Cardiac septum (tissue), 1 donor: ENCODE results near the gene RIC8B. TPM values are rescaled to one million over a fixed set of nuclear protein-coding genes. Genes with fewer than 3 reads are reported as not detected.

Experiments
- DNase-seq: peaks from one replicate; pipeline ENCODE4 v3.0.0-alpha.2; 2020; ENCODE audit warnings: low spot score
- intact Hi-C: fragments of 100-400 bp; cut with DNase I; formaldehyde crosslinking; loops from one replicate; pipeline ENCODE4 v1.14.0; 2022
- total RNA-seq: library from RNA; stranded (reverse); fragmentation: NEBNext Ultra II Directional; extraction: Animal tissue kit (Norgen Biotek cat#: 25700); gene quantifications from one replicate; pipeline ENCODE4 v1.2.1, GENCODE V29; 2021
- donor health status: DM: no; HTN: no; CAD: no.

The RIC8B gene
- total RNA-seq, 1 donor from 2014 or later: 23.5 TPM

GRCh38 chr12:106757623-106758348, 16.7 kb upstream of the RIC8B start:
- no peak for DNase-seq
- intact Hi-C loops: no loop called here

DNA sequence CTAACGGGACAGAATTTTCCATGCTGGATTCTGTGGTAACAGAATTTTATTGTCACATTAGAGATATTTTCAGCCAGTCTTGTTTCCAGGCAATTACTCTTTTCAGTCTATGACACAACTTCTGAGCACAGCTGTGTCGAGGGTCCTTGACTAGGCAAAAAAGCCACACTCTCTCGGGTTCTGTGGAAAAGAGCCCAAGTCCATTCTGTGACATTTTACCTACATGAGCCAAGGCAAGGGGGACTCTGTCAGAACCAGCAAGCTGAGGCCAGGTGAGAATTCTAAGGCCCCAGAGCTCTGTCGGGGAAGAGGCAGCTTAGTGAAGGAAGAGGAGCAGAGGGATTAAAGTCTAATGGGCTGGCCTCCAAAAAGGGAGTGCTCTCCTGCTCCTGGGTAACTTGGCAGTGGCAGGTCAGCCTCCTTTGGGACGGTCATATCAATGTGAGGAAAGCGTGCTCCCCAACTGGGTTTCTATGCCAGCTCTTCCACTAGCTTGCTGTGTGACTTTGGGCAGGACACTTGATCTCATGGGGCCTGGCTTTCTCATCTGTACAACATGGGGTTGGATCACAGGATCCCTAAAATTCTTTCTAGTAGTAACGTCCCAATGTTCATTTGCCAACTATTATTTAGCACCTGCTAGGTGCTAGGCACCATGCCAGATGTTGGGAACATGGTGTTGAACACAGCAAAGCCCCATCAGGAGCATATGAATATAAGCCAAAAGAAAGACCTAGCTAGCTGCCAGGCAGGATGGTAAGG, 16.0 kb upstream of the RIC8B start:
- no peak for DNase-seq
- intact Hi-C loops: no loop called here

GRCh38 chr12:106759526-106760183, 14.8 kb upstream of the RIC8B start:
- intact Hi-C loops: no loop called here
- DNase-seq: no peak

GRCh38 chr12:106760184-106760531, 14.3 kb upstream of the RIC8B start:
- intact Hi-C loops: no loop called here
- no peak for DNase-seq

- intact Hi-C loops: no loop called here
- no peak for DNase-seq
These were observed 10.3 kb upstream of the RIC8B start for GRCh38 chr12:106764220-106764619.

GRCh38 chr12:106764738-106765137, 9.7 kb upstream of the RIC8B start:
- DNase-seq: no peak
- intact Hi-C loops: loop anchor here (5.0 kb wide), 1 partner anchor 73 kb away; no protein-coding TSS in a partner anchor

- DNase-seq: no peak
- intact Hi-C loops: loop anchor here (5.0 kb wide), 1 partner anchor 71 kb away; no protein-coding TSS in a partner anchor
These were observed 8.1 kb upstream of the RIC8B start for GRCh38 chr12:106766393-106766826.

GRCh38 chr12:106767206-106767605, 7.3 kb upstream of the RIC8B start:
- no peak for DNase-seq
- intact Hi-C loops: loop anchor here (5.0 kb wide), 1 partner anchor 70 kb away; no protein-coding TSS in a partner anchor

DNA sequence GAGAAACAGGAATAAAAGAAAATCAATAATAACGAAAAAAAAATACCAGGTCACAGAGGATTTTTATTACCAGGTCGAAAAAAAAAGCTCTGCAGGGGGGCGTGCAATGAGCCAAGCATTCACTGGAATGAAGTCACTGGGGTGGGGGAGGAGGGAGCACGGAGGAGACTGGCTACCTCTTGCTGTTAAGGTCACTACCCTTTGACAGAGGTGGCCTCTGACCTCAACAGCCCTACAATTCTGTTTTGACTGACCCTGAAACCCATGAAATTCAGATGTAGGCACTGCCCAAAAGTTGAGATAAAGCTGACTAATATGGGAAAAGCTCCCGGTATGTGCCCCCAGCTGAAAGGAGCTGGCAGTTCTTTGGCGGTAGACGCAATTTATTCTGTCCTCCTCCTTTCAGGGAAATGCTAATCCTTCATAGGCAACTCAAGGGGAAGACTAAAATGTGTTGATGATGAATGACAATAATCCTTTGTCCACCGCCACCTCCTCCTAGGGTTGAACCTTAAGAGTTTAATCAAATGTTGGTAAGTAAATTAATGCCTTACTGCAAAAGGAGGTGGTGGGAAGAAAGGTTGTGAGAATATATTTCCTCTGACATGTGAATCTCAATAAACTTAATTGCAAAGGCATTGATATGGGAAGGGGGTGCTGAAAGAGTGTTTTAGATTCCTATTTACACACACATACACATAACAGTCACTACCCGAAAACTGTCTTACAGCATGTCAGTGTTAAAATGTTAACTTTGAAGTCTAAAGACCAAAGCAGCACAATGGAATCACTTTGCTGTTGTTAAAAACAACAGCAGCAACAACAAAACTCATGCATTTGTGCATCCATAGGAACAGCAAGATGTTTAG, 6.3 kb upstream of the RIC8B start:
- no peak for DNase-seq
- intact Hi-C loops: loop anchor here (5.0 kb wide), 1 partner anchor 69 kb away; no protein-coding TSS in a partner anchor

GRCh38 chr12:106769078-106769477, 5.4 kb upstream of the RIC8B start:
- intact Hi-C loops: loop anchor here (5.0 kb wide), 1 partner anchor 68 kb away; no protein-coding TSS in a partner anchor
- DNase-seq: no peak

DNA sequence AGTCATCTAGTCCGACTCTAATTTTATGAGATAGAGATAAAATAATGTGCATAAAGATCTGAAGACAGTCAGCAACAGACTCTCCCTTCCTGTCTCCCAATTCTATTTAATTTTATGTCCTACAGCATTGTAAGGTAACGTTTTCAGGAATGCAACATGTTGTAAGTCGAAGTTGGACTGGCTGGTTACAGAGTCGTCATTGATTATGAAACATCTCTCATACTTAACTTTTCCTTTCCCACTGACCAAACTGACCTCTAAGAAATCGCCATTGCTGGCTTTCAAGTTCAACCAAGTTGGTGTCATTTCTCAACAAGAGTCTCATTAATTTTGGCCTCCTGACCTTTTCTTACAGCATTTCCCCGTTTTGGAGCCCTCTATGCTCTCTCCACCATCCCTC, 4.9 kb upstream of the RIC8B start:
- no peak for DNase-seq
- intact Hi-C loops: loop anchor here (5.0 kb wide), 1 partner anchor 68 kb away; no protein-coding TSS in a partner anchor

- intact Hi-C loops: loop anchor here (5.0 kb wide), 1 partner anchor 414 kb away; the partner anchor contains the start of gene POLR3B
- DNase-seq: no peak
These were observed 3.1 kb upstream of the RIC8B start for GRCh38 chr12:106771425-106771824.

GRCh38 chr12:106773286-106774004, 1.0 kb upstream of the RIC8B start:
- intact Hi-C loops: loop anchor here (2.0 to 5.0 kb wide), 3 partner anchors 67 to 416 kb away; partner anchors contain the start of genes POLR3B and TMEM263
- no peak for DNase-seq

- DNase-seq: no peak
- intact Hi-C loops: loop anchor here (2.0 to 5.0 kb wide), 3 partner anchors 66 to 418 kb away; partner anchors contain the start of genes POLR3B and TMEM263
These were observed 484 bp downstream of the RIC8B start for GRCh38 chr12:106774808-106775524.

- intact Hi-C loops: no loop called here
- no peak for DNase-seq
These were observed 2.4 kb downstream of the RIC8B start for GRCh38 chr12:106776897-106777296.

- intact Hi-C loops: no loop called here
- DNase-seq: no peak
These were observed 5.6 kb downstream of the RIC8B start for GRCh38 chr12:106780010-106780631.

GRCh38 chr12:106782619-106783018, 8.1 kb downstream of the RIC8B start:
- DNase-seq: no peak
- intact Hi-C loops: no loop called here
